Mesendoderm (in vitro differentiated cells): ENCODE results near the gene S100A13.

Source experiments
- DNase-seq: peaks from one replicate; pipeline ENCODE4 v3.0.0; 2013
- H2AK5ac ChIP-seq: 2 replicates; pipeline ENCODE4 v1.6.1; 2013; ENCODE audit warnings: low read length, inconsistent platforms
- H2BK120ac ChIP-seq: 2 replicates; pipeline ENCODE4 v1.6.1; 2013; ENCODE audit warnings: low read depth, mild to moderate bottlenecking, low read length, moderate library complexity, mixed read lengths
- H2BK15ac ChIP-seq: replicated peaks from 2 replicates; pipeline ENCODE4 v1.6.1; 2013; ENCODE audit warnings: low read depth, mild to moderate bottlenecking, moderate library complexity
- H2BK5ac ChIP-seq: 2 replicates; pipeline ENCODE4 v1.6.1; 2013; ENCODE audit warnings: low read length, inconsistent platforms
- H3K18ac ChIP-seq: 2 replicates; pipeline ENCODE4 v1.6.1; 2013; ENCODE audit warnings: mild to moderate bottlenecking, low read length, mixed read lengths
- H3K23ac ChIP-seq: one replicate; pipeline ENCODE4 v1.6.1; 2013; ENCODE audit warnings: low read length
- H3K27ac ChIP-seq: 2 replicates; pipeline ENCODE4 v1.5.1; 2013; ENCODE audit warnings: low read depth, mild to moderate bottlenecking, inconsistent platforms, low read length, moderate library complexity
- H3K27me3 ChIP-seq: 2 replicates; pipeline ENCODE4 v1.6.1; 2013; ENCODE audit warnings: low read length, control low read depth, mild to moderate bottlenecking, inconsistent platforms; ENCODE audit not compliant: insufficient read depth, poor library complexity
- H3K36me3 ChIP-seq: 2 replicates; pipeline ENCODE4 v1.6.1; 2013; ENCODE audit warnings: low read length, inconsistent platforms; ENCODE audit not compliant: control insufficient read depth, insufficient read depth
- H3K4ac ChIP-seq: one replicate; pipeline ENCODE4 v1.6.1; 2013; ENCODE audit warnings: low read depth, mild to moderate bottlenecking, low read length, moderate library complexity
- H3K4me1 ChIP-seq: 2 replicates; pipeline ENCODE4 v1.6.1; 2013; ENCODE audit warnings: low read depth, low read length, inconsistent platforms; ENCODE audit not compliant: control insufficient read depth
- H3K4me2 ChIP-seq: 2 replicates; pipeline ENCODE4 v1.6.1; 2013; ENCODE audit warnings: low read length
- H3K4me3 ChIP-seq: 2 replicates; pipeline ENCODE4 v1.5.1; 2013; ENCODE audit warnings: mild to moderate bottlenecking, low read length
- H3K56ac ChIP-seq: one replicate; pipeline ENCODE4 v1.6.1; 2013; ENCODE audit warnings: low read length
- H3K79me1 ChIP-seq: 2 replicates; pipeline ENCODE4 v1.6.1; 2013; ENCODE audit warnings: low read length, inconsistent platforms
- H3K79me2 ChIP-seq: 2 replicates; pipeline ENCODE4 v1.6.1; 2013; ENCODE audit warnings: mild to moderate bottlenecking, low read length; ENCODE audit not compliant: control insufficient read depth, insufficient read depth
- H3K9ac ChIP-seq: 2 replicates; pipeline ENCODE4 v1.6.1; 2013; ENCODE audit warnings: low read length, inconsistent platforms
- H4K5ac ChIP-seq: one replicate; pipeline ENCODE4 v1.6.1; 2013; ENCODE audit warnings: low read length
- H4K8ac ChIP-seq: one replicate; pipeline ENCODE4 v1.6.1; 2013; ENCODE audit warnings: low read depth, mild to moderate bottlenecking, control low read depth, low read length, moderate library complexity
- WGBS: extraction: QIAGEN DNeasy Blood & Tissue Kit; methylation state at CpG from one replicate; pipeline ENCODE4 v1.1.7; 2013; ENCODE audit warnings: low lambda C conversion rate, missing lambda C conversion rate; ENCODE audit not compliant: insufficient coverage; ENCODE audit errors: extremely low coverage; 5-methylcytosine and 5-hydroxymethylcytosine counted together

The S100A13 gene

DNA sequence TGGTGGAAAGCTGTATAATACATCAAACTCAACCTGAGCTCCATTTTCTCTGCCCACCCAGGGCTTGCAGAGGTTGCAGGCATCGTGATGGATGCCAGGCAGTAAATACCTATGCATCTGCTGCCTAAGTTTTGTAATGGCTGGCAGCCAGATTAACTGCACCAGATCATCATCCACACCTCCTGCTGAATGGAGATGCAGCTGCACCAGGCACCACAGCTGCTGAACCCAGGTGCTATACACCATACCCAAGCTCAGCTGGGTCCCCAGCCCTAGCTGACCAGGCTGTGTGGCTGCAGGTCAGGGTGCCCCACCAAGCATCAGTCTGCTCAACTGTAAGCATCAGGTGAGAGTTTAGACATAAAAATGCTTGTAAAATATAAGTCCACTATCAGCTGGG, 24.5 kb upstream of the S100A13 start:
- no peak overlapping the region for H3K27ac ChIP-seq
- no peaks in the 10 kb centered on the region for H3K79me2 ChIP-seq
- H3K36me3 ChIP-seq = no peaks in the 10 kb centered on the region
- H3K4me3 ChIP-seq = no peak overlapping the region
- WGBS = no CpG with 5 or more reads among the region's 1 CpG
- H2BK5ac ChIP-seq = no peak overlapping the region
- no peak overlapping the region for H4K5ac ChIP-seq
- H3K23ac ChIP-seq = no peak overlapping the region
- peaks cover 2% of the 10 kb centered on the region for H3K4me1 ChIP-seq
- H3K79me1 ChIP-seq = no peaks in the 10 kb centered on the region
- peak overlapping the region; percentile 18 for H2AK5ac ChIP-seq
- no peak overlapping the region for H3K9ac ChIP-seq
- no peak overlapping the region for H3K4me2 ChIP-seq
- no peak overlapping the region for H2BK120ac ChIP-seq
- H3K27me3 ChIP-seq = no peaks in the 10 kb centered on the region
- H4K8ac ChIP-seq = no peak overlapping the region
- no peak overlapping the region for H2BK15ac ChIP-seq
- no peak overlapping the region for H3K56ac ChIP-seq
- DNase-seq = no peak
- no peak overlapping the region for H3K18ac ChIP-seq
- no peak overlapping the region for H3K4ac ChIP-seq

DNA sequence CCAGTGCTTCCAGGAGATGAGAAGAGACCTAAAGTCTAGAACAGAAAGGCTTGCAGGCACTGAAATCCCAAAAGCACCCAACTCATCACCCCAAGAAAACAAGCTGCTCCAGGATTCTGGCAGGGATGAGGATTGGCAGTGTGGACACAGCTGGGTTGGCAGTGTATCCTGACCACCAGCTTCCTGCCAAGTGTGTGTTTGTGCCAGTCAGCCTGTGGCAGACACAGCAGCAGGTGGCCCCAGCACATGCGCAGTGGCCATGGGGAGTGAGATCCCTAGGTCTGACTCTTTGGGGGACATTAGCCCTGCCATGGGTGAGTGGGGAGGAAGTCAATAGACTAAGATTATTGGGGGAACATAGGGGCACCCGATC, 22.5 kb upstream of the S100A13 start:
- peaks cover 8% of the 10 kb centered on the region for H3K36me3 ChIP-seq
- no peaks in the 10 kb centered on the region for H3K27me3 ChIP-seq
- WGBS = no CpG with 5 or more reads among the region's 2 CpGs
- no peak overlapping the region for H3K4ac ChIP-seq
- H2BK15ac ChIP-seq = no peak overlapping the region
- no peak overlapping the region for H3K56ac ChIP-seq
- H3K18ac ChIP-seq = no peak overlapping the region
- H4K8ac ChIP-seq = no peak overlapping the region
- no peak for DNase-seq
- H3K4me3 ChIP-seq = no peak overlapping the region
- no peaks in the 10 kb centered on the region for H3K79me2 ChIP-seq
- no peak overlapping the region for H2AK5ac ChIP-seq
- H3K4me1 ChIP-seq = peaks cover 2% of the 10 kb centered on the region
- no peak overlapping the region for H3K9ac ChIP-seq
- no peak overlapping the region for H3K27ac ChIP-seq
- no peak overlapping the region for H3K4me2 ChIP-seq
- H2BK5ac ChIP-seq = no peak overlapping the region
- no peak overlapping the region for H2BK120ac ChIP-seq
- H4K5ac ChIP-seq = no peak overlapping the region
- H3K79me1 ChIP-seq = no peaks in the 10 kb centered on the region
- no peak overlapping the region for H3K23ac ChIP-seq

DNA sequence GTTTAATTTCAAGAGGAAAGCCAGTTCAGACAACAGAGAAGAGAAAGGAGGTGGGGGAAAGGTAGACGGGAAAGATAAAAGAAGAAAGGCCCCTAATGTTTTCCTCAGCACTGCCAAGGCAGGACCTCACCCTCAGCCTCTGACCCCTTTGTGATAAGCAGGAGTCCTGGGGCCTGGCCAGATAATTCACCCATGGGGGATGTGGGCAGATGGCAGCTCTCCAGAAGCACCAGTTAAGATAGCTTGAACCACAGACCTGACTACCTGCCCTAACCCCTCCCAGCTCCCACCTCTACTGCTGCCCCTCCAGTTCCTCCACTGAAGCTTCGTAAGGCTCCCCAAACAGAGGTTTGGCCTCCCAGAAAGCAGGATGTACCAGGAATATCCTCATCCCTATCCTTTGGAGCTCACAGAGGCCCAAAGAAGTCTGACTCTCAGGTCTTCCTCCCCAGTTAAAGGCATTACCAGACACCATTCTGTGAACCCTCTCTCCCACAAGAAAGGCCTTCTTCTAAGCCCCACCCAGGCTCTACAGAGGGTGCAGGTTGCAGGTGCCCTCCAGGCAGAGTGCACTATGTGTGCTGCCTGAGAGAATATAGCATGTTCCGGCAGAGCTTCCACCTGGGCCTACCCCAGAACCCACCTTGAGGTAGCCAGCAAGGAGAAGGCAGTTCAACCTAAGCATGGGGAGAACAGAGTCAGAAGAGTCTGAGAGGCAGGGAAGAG, 22.0 kb upstream of the S100A13 start:
- no peak for DNase-seq
- whole genome bisulfite sequencing = no CpG with 5 or more reads among the region's 3 CpGs
- no peak overlapping the region for H3K18ac ChIP-seq

DNA sequence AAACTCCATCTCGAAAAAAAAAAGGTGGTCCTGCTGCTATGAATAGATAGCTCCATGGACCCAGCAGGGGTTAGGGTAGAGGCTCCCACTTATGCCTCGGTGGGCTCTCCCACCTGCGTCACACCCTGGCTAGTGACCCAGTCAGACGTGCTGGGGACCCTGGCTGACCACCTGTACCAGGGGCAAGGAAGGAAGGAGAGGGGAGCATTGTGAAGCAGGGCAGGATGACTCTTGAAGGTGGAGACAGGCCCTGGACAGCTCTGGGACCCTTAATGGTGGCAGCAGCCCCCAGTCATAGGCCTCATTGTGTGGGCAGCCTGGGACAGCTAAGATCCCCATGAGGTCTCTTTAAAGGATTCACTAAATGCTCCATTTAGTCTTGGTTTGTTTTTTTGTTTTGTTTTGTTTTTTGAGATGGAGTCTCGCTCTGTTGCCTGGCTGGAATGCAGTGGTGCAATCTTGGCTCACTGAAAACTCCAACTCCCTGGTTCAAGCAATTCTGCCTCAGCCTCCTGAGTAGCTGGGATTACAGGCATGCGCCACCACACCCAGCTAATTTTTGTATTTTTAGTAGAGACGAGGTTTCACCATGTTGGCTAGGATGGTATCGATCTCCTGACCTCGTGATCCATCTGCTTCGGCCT, 20.8 kb upstream of the S100A13 start:
- no peak overlapping the region for H2BK15ac ChIP-seq
- H3K4ac ChIP-seq = no peak overlapping the region
- no peak overlapping the region for H3K4me3 ChIP-seq
- no peak overlapping the region for H3K9ac ChIP-seq
- no peak overlapping the region for H2BK120ac ChIP-seq
- H3K79me1 ChIP-seq = peaks cover 3% of the 10 kb centered on the region
- no CpG with 5 or more reads among the region's 10 CpGs for WGBS
- no peak overlapping the region for H3K56ac ChIP-seq
- no peaks in the 10 kb centered on the region for H3K79me2 ChIP-seq
- H4K8ac ChIP-seq = no peak overlapping the region
- peaks cover 2% of the 10 kb centered on the region for H3K4me1 ChIP-seq
- H3K27me3 ChIP-seq = no peaks in the 10 kb centered on the region
- no peak overlapping the region for H2AK5ac ChIP-seq
- no peak overlapping the region for H2BK5ac ChIP-seq
- H3K4me2 ChIP-seq = no peak overlapping the region
- no peak for DNase-seq
- H4K5ac ChIP-seq = no peak overlapping the region
- H3K23ac ChIP-seq = no peak overlapping the region
- H3K27ac ChIP-seq = no peak overlapping the region
- H3K18ac ChIP-seq = no peak overlapping the region
- peaks cover 11% of the 10 kb centered on the region for H3K36me3 ChIP-seq

More for the DNA sequence above, 22.0 kb upstream of the S100A13 start:
- peaks cover 2% of the 10 kb centered on the region for H3K4me1 ChIP-seq
- H3K79me2 ChIP-seq = no peaks in the 10 kb centered on the region
- no peak overlapping the region for H4K5ac ChIP-seq
- H3K4me2 ChIP-seq = no peak overlapping the region
- H3K27me3 ChIP-seq = no peaks in the 10 kb centered on the region
- no peaks in the 10 kb centered on the region for H3K79me1 ChIP-seq
- no peak overlapping the region for H4K8ac ChIP-seq
- no peak overlapping the region for H2BK120ac ChIP-seq
- no peak overlapping the region for H3K4me3 ChIP-seq
- no peak overlapping the region for H2BK15ac ChIP-seq
- no peak overlapping the region for H3K23ac ChIP-seq
- no peak overlapping the region for H3K9ac ChIP-seq
- H3K36me3 ChIP-seq = peaks cover 8% of the 10 kb centered on the region
- H3K4ac ChIP-seq = no peak overlapping the region
- H3K27ac ChIP-seq = peak overlapping the region; percentile 36
- H3K56ac ChIP-seq = peak overlapping the region; percentile 30
- H2BK5ac ChIP-seq = no peak overlapping the region
- no peak overlapping the region for H2AK5ac ChIP-seq

DNA sequence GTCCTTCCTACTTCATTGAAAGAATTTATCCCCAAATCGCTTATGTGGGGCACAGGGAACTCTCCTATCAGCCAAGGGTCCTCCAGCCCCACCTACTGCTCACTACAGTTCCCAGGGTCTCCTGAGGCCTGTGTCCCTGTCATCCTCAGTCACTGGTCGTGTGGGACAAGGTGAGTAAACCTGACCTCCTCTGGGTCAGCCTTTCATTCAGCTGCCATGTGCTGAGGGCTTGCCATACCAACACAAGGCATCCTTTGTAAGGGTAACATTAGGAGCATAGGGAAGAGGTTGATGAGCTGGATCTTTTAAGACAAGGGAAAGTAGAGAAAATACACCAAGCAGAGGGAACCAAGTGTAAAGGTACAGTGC, 20.0 kb upstream of the S100A13 start:
- no CpG with 5 or more reads among the region's 2 CpGs for WGBS
- no peak overlapping the region for H3K18ac ChIP-seq
- no peak overlapping the region for H4K5ac ChIP-seq
- H3K36me3 ChIP-seq = peaks cover 13% of the 10 kb centered on the region
- H3K4me2 ChIP-seq = no peak overlapping the region
- no peak overlapping the region for H3K56ac ChIP-seq
- no peak overlapping the region for H3K4ac ChIP-seq
- H2BK120ac ChIP-seq = no peak overlapping the region
- H3K23ac ChIP-seq = no peak overlapping the region
- H3K79me2 ChIP-seq = no peaks in the 10 kb centered on the region
- no peak overlapping the region for H2BK15ac ChIP-seq
- no peak overlapping the region for H3K27ac ChIP-seq
- H3K79me1 ChIP-seq = peaks cover 6% of the 10 kb centered on the region
- no peak overlapping the region for H3K4me3 ChIP-seq
- no peak overlapping the region for H2BK5ac ChIP-seq
- H4K8ac ChIP-seq = no peak overlapping the region
- H3K4me1 ChIP-seq = peaks cover 2% of the 10 kb centered on the region
- H3K9ac ChIP-seq = no peak overlapping the region
- peak; percentile 49 for DNase-seq
- H3K27me3 ChIP-seq = no peaks in the 10 kb centered on the region
- no peak overlapping the region for H2AK5ac ChIP-seq
